A673 (cell line): ENCODE data around the gene PLEKHG4. TPM values are rescaled to one million over a fixed set of nuclear protein-coding genes. Genes with fewer than 3 reads are reported as not detected.
A peak's percentile ranks its signal among the peaks of the same experiment; 100 is the strongest.

ENCODE experiments used
- BruUV-seq: library from RNA; stranded (reverse); fragments of 400-500 nt; replicated peaks from 2 replicates; lab custom pipeline; 2021; lab: Mats Ljungman, UMichigan
- CTCF ChIA-PET: fragments of 300-600 bp; sonication (Branson Sonifier 250); formaldehyde crosslinking; loops from one replicate; lab custom pipeline; 2022; ENCODE audit warnings: antibody characterized with exemption; lab: Charles Lee
- POLR2A ChIA-PET: fragments of 300-600 bp; sonication (Branson Sonifier 250); formaldehyde crosslinking; loops from one replicate; lab custom pipeline; 2022; ENCODE audit warnings: antibody characterized with exemption; ENCODE audit not compliant: low non-redundant PET; lab: Charles Lee
- DNase-seq: peaks from one replicate; pipeline ENCODE4 v3.0.0-alpha.2; 2015; ENCODE audit warnings: low spot score
- H3K27ac ChIP-seq: fragments of 200-600 bp; sonication (generic); 2 replicates; pipeline ENCODE4 v1.5.1; 2016; ENCODE audit warnings: mixed run types, low read depth, mild to moderate bottlenecking, mixed read lengths, antibody characterized with exemption, low read length; ENCODE audit not compliant: poor library complexity, severe bottlenecking
- H3K27me3 ChIP-seq: fragments of 200-600 bp; sonication (generic); replicated peaks from 2 replicates; pipeline ENCODE4 v1.6.1; 2017; ENCODE audit warnings: mixed run types, low read depth, mild to moderate bottlenecking, mixed read lengths, antibody characterized with exemption, low read length; ENCODE audit not compliant: insufficient read depth, poor library complexity
- H3K36me3 ChIP-seq: fragments of 200-600 bp; sonication (generic); 2 replicates; pipeline ENCODE4 v1.6.1; 2016; ENCODE audit warnings: mixed run types, mild to moderate bottlenecking, mixed read lengths, antibody characterized with exemption, low read length; ENCODE audit not compliant: insufficient read depth, poor library complexity, severe bottlenecking
- H3K4me1 ChIP-seq: fragments of 200-600 bp; sonication (generic); 2 replicates; pipeline ENCODE4 v1.6.1; 2017; ENCODE audit warnings: mixed run types, mild to moderate bottlenecking, mixed read lengths, antibody characterized with exemption, low read length; ENCODE audit not compliant: insufficient read depth, poor library complexity, severe bottlenecking
- H3K4me3 ChIP-seq: fragments of 200-600 bp; sonication (generic); 2 replicates; pipeline ENCODE4 v1.5.1; 2016; ENCODE audit warnings: low read depth, mixed run types, mild to moderate bottlenecking, mixed read lengths, low read length; ENCODE audit not compliant: poor library complexity, severe bottlenecking
- H3K9me3 ChIP-seq: fragments of 200-600 bp; sonication (generic); 2 replicates; pipeline ENCODE4 v1.6.1; 2016; ENCODE audit warnings: mixed run types, low read depth, mild to moderate bottlenecking, mixed read lengths, antibody characterized with exemption, low read length; ENCODE audit not compliant: poor library complexity, severe bottlenecking
- EZH2 ChIP-seq: fragments of 200-600 bp; sonication (generic); IDR thresholded peaks from 2 replicates; pipeline ENCODE4 v1.6.1; 2017; ENCODE audit warnings: borderline replicate concordance, low read depth, mild to moderate bottlenecking, mixed read lengths, antibody characterized with exemption, low read length; ENCODE audit not compliant: poor library complexity, severe bottlenecking
- intact Hi-C: fragments of 100-400 bp; cut with micrococcal nuclease; formaldehyde crosslinking; loops from one replicate; pipeline ENCODE4 v1.10.0; 2022; ENCODE audit not compliant: unreplicated experiment
- total RNA-seq: library from RNA; stranded (reverse); gene quantifications from 2 replicates; pipeline ENCODE4 v1.2.3, GENCODE V29; 2021
- TF ChIP-seq, protein P1 (sequence below): fragments of 300-800, 200-600 bp; sonication (generic); conservative IDR thresholded peaks from 2 replicates; pipeline ENCODE4 v1.5.1; 2017; ENCODE audit warnings: low read depth, mild to moderate bottlenecking, antibody characterized with exemption, low read length, moderate library complexity, mixed read lengths

PLEKHG4 gene
- total RNA-seq, 1 experiment from 2014 or later, result 5.8 TPM

DNA sequence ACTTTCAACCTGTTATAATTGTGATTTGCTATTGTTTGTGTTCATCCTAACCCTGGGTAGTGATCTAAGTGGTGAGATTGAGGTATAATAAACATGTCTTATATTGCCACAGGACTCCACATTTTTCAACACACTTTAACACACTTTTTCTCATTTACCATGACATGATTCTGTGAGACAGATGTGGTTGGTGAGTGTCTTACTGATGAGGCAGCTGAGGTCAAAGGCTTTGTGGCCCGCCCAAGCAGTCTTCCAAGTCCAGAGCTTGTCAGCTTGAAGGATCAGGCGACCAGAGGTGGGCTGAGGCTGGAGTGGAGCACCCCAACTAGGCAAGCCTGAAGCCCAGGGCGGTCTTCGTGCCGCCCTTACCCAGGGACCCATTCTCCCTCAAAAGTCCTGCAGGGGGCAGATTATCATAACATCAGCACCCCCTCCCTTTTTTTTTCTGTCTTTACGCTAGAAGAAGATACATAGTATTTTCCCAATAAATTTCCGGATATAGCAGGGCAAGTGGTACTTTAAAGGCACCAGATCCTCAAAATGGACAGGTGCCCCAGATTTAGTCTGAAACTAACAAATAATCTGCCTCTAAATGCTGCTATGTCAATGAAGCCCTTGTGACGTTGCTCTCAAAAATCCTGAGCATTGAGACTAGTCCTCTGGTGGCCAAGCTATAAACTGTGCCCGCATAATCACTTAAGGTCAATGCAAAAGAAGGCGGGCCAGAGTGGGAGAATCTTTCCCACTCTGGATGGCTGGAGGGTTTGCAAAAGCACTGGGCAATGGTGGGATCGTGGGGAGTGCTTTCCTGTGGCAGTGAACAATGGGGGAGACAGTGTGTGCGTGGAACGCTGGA is 26.1 kb downstream of the PLEKHG4 start:
- POLR2A ChIA-PET, result no interaction called here
- no peak overlapping the region for H3K27ac ChIP-seq
- CTCF ChIA-PET, result interaction anchor here (0.6 to 0.7 kb wide), 2 partner anchors 21 to 61 kb away, joined by 4 to 8 read pairs; partner anchors contain the start of gene LRRC36
- intact Hi-C loops, result no loop called here
- no peak overlapping the region for H3K4me3 ChIP-seq
- no peaks in the 10 kb centered on the region for H3K9me3 ChIP-seq
- BruUV-seq, result no TSS peak
- H3K27me3 ChIP-seq, result no peaks in the 10 kb centered on the region
- TF ChIP-seq EZH2, result no peak
- TF ChIP-seq, protein P1, sequence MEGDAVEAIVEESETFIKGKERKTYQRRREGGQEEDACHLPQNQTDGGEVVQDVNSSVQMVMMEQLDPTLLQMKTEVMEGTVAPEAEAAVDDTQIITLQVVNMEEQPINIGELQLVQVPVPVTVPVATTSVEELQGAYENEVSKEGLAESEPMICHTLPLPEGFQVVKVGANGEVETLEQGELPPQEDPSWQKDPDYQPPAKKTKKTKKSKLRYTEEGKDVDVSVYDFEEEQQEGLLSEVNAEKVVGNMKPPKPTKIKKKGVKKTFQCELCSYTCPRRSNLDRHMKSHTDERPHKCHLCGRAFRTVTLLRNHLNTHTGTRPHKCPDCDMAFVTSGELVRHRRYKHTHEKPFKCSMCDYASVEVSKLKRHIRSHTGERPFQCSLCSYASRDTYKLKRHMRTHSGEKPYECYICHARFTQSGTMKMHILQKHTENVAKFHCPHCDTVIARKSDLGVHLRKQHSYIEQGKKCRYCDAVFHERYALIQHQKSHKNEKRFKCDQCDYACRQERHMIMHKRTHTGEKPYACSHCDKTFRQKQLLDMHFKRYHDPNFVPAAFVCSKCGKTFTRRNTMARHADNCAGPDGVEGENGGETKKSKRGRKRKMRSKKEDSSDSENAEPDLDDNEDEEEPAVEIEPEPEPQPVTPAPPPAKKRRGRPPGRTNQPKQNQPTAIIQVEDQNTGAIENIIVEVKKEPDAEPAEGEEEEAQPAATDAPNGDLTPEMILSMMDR, result no peak
- H3K36me3 ChIP-seq, result no peaks in the 10 kb centered on the region
- no peak for DNase-seq
- no peaks in the 10 kb centered on the region for H3K4me1 ChIP-seq

DNA sequence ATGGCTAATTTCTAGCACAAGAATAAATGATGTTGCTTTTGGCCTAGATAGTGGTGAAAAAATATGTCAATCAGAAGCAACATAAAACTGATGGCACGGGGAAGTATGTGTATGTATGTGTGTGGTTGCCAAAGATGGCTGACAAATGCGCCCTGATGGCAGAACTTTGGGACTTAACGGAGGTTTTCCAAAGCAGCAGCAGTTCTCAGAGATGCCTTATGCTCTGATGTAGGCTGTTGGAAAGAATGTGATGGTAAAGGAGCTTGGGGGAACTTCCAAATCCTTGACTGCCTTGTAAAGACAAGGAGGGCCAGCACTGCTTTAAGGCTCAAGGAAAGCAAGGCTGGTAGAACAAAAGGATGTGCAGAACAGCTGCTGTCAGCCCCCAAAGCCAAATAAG is 31.2 kb downstream of the PLEKHG4 start:
- POLR2A ChIA-PET, result no interaction called here
- H3K4me3 ChIP-seq, result no peak overlapping the region
- TF ChIP-seq, protein P1, result no peak
- TF ChIP-seq EZH2, result no peak
- H3K27me3 ChIP-seq, result no peaks in the 10 kb centered on the region
- no peak overlapping the region for H3K27ac ChIP-seq
- no peaks in the 10 kb centered on the region for H3K36me3 ChIP-seq
- no peak for DNase-seq
- BruUV-seq, result no TSS peak
- CTCF ChIA-PET, result no interaction called here
- H3K4me1 ChIP-seq, result no peaks in the 10 kb centered on the region
- intact Hi-C loops, result no loop called here
- H3K9me3 ChIP-seq, result no peaks in the 10 kb centered on the region

DNA sequence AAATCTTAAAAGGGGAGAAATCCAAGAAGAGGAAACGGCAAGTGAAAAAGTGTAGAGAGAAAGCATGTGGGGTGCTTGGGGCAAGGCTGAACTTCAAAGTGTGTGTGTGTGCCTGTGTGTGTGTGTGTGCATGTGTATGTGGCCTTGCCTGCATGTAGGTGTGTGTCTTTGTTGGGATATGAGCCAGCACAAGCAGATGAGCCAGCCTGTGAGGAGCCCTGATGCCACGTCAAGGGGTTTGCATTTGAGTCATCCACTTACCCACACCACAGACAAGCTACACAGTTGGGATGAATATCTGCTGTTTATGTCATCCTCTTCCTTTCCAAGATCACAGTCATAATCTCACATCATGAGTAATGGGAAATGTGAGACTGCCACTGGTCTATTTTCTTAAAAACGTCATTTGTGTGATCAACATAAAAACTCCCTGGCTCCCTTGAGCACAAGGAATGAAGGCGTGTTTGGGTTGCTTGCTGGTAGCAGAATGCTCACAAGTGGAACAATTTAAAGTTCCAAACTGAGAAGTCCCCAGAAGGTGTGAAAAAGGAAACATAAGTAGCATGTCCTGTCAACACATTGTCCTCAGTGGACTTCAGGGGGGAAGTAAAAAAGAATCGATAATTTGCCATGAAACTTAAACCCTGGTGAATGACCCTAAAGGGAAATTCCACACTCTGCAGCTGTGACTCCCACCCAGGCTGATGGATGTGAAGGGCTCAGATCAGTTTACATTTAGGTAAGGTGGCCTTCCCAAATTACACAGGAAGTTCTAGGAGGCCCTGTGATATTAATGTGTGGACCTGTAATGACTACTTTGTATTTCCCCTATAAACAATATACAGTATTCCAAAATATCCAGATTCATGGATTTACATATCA is 32.5 kb downstream of the PLEKHG4 start:
- POLR2A ChIA-PET, result no interaction called here

More for the DNA sequence above, 32.5 kb downstream of the PLEKHG4 start:
- no TSS peak for BruUV-seq
- intact Hi-C loops, result no loop called here
- no peak overlapping the region for H3K4me3 ChIP-seq
- no peaks in the 10 kb centered on the region for H3K9me3 ChIP-seq
- peak; percentile 31 for DNase-seq
- no peak overlapping the region for H3K27ac ChIP-seq
- no peaks in the 10 kb centered on the region for H3K36me3 ChIP-seq
- TF ChIP-seq, protein P1, result no peak
- no peak for TF ChIP-seq EZH2
- H3K4me1 ChIP-seq, result no peaks in the 10 kb centered on the region
- no peaks in the 10 kb centered on the region for H3K27me3 ChIP-seq
- CTCF ChIA-PET, result no interaction called here
